ENCODE data around the gene TNIK.

The TNIK gene

GRCh38 chr3:171065732-171066131, 394.5 kb downstream of the TNIK start:
- TF ChIP-seq, protein P1, sequence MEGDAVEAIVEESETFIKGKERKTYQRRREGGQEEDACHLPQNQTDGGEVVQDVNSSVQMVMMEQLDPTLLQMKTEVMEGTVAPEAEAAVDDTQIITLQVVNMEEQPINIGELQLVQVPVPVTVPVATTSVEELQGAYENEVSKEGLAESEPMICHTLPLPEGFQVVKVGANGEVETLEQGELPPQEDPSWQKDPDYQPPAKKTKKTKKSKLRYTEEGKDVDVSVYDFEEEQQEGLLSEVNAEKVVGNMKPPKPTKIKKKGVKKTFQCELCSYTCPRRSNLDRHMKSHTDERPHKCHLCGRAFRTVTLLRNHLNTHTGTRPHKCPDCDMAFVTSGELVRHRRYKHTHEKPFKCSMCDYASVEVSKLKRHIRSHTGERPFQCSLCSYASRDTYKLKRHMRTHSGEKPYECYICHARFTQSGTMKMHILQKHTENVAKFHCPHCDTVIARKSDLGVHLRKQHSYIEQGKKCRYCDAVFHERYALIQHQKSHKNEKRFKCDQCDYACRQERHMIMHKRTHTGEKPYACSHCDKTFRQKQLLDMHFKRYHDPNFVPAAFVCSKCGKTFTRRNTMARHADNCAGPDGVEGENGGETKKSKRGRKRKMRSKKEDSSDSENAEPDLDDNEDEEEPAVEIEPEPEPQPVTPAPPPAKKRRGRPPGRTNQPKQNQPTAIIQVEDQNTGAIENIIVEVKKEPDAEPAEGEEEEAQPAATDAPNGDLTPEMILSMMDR (IDR thresholded peaks at IDR 0.05; ENCODE audit: low read depth, low read length): no peak
- DNase-seq (ENCODE audit: extremely low read depth, low read depth): no peak

DNA sequence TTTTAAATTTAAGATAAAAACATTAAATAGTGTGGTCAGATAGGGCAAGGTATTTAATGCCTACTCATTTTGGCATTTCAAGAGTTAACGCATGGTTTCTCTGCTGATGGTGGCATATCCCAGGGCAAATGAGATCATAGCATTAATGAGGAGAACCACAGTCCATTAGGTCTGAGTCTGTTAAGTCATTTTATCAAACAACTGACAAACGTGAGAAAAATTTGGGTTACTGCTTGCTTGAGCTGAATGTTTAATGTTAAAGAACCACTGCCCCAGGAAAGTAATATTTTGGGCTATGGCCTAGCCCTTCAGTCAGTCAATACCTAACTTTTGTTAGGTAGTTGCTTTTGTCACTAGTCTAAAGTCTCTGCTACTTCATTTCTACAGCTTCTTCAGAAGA, 395.7 kb downstream of the TNIK start:
- DNase-seq (ENCODE audit: extremely low read depth, low read depth): no peak
- TF ChIP-seq, protein P1 (IDR thresholded peaks at IDR 0.05; ENCODE audit: low read depth, low read length): no peak

- TF ChIP-seq, protein P1 (IDR thresholded peaks at IDR 0.05; ENCODE audit: low read depth, low read length): no peak
- no peak for DNase-seq (ENCODE audit: extremely low read depth, low read depth)
Observed at GRCh38 chr3:171061749-171062148, 398.5 kb downstream of the TNIK start.

DNA sequence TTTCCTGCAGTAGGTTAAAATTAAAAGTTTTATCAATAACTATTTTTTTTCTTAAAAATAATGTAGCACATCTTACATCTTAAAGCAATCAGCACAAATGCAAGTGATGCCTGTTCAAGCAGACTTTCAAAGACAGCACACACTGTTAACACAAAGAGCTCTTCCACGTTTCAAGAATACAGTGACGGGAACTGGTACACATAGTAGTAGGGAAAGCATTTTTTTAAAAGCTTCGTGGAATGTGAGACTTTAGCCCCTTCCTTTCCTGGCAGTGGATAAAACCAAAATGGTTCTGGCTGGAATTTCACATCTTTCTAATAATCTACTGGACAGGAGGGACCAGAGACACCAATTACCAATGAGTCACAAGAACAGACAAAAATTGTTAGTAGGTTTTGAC, 400.2 kb downstream of the TNIK start:
- no peak for DNase-seq (ENCODE audit: extremely low read depth, low read depth)
- TF ChIP-seq, protein P1 (IDR thresholded peaks at IDR 0.05; ENCODE audit: low read depth, low read length): no peak

DNA sequence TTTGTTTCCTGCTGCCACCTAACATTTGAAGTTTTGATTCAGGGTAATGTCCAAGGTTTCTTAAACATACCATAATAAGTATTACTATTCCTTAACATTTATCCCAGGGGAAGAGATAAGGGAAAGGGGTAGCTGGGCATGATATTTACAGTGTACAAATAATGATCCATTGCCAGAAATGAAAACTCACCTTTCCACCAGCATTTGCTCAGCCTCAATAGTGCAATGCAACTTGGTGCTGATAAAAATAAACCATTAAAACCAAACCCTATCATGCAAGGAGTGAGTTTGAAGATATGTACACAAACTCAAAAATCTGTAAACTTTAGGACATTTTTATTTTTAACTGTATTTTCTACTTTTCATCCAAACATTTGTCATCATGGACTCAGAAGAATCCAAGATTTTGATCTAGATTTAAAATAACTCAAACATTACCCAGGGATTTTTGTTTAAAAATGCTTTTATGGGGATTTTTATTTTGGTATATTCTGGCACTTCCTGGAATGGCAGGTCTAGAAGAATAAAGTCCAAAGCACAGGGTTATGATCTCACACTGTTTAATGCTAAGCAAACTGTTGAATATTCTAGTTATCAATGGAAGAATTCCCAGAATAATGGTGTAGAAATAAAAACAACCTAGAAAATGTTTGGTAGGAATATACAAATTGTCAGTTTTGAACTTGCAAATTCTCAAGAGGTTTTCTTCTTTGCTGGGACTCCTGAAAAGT, 401.2 kb downstream of the TNIK start:
- TF ChIP-seq, protein P1 (IDR thresholded peaks at IDR 0.05; ENCODE audit: low read depth, low read length): no peak
- no peak for DNase-seq (ENCODE audit: extremely low read depth, low read depth)

- no peak for DNase-seq (ENCODE audit: extremely low read depth, low read depth)
- TF ChIP-seq, protein P1 (IDR thresholded peaks at IDR 0.05; ENCODE audit: low read depth, low read length): no peak
Observed at GRCh38 chr3:171058058-171058457, 402.1 kb downstream of the TNIK start.

DNA sequence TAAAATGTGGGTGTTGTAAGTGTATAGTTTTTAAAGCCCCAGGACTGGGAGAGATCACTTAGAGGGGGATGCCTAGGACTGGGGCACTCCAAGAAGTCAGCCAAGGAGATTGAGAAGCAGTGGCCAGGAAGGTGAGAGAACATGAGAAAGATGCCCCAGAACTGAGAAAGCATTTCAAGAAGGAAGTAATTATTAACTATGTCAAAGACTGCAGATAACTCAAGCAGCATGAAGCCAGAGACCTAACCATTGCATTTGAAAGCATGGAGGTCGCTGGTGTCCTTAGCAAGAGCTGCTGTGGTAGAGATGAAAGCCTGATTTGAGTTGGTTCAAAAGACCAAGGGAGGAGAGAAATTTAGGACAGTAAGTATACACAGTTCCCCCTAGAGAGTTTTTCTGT, 403.1 kb downstream of the TNIK start:
- TF ChIP-seq, protein P1 (IDR thresholded peaks at IDR 0.05; ENCODE audit: low read depth, low read length): no peak
- no peak for DNase-seq (ENCODE audit: extremely low read depth, low read depth)

Measured in AG09319 (cell line).